AG09309 (cell line): ENCODE results near the gene MMP3.

Experiments used
- DNase-seq: peaks from one replicate; pipeline ENCODE4 v3.0.0-alpha.2; 2010; ENCODE audit warnings: low read depth
- H3K4me3 ChIP-seq: 2 replicates; pipeline ENCODE4 v1.5.1; 2011; ENCODE audit warnings: mild to moderate bottlenecking, low read depth, low read length, moderate library complexity; ENCODE audit not compliant: control insufficient read depth
- CTCF ChIP-seq: IDR thresholded peaks from 2 replicates; pipeline ENCODE4 v1.5.1; 2011; ENCODE audit warnings: mild to moderate bottlenecking, low read depth, low read length, inconsistent platforms; ENCODE audit not compliant: insufficient read depth, control insufficient read depth; ENCODE audit errors: missing control alignments

MMP3 gene

GRCh38 chr11:102849311-102849710 is 5.9 kb upstream of the MMP3 start:
- DNase-seq: peak; percentile 73
- TF ChIP-seq CTCF: no peak

GRCh38 chr11:102846292-102846691 is 2.9 kb upstream of the MMP3 start:
- no peak overlapping the region for H3K4me3 ChIP-seq
- no peak for TF ChIP-seq CTCF
- no peak for DNase-seq

More at GRCh38 chr11:102849311-102849710, 5.9 kb upstream of the MMP3 start:
- no peak overlapping the region for H3K4me3 ChIP-seq

- H3K4me3 ChIP-seq: no peak overlapping the region
- no peak for DNase-seq
- no peak for TF ChIP-seq CTCF
Observed at GRCh38 chr11:102842930-102843329, 479 bp downstream of the MMP3 start.

GRCh38 chr11:102840018-102840417 is 3.4 kb downstream of the MMP3 start:
- no peak for DNase-seq
- no peak for TF ChIP-seq CTCF
- no peak overlapping the region for H3K4me3 ChIP-seq

DNA sequence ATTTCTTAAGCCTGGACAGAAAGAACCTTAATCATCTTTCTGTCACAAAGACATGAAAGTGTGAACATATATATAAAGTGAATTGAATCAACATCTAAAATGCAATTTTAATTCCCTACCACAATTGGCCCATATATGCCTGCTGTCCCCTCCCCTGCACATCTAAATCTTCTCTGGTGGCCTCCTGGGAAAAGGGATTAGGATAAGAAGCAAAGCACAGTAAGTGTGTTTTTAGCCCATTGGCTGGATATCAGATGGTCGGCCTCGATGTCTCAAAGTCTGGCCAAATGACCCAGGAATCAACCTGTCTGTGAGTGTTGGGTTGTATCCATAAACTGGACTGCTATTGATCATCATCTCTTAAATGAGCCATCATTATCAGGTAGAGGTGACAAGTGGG is 5.8 kb downstream of the MMP3 start:
- no peak for DNase-seq
- no peak for TF ChIP-seq CTCF

GRCh38 chr11:102837156-102837555 is 6.3 kb downstream of the MMP3 start:
- DNase-seq: no peak
- no peak for TF ChIP-seq CTCF

More for the DNA sequence above, 5.8 kb downstream of the MMP3 start:
- no peak overlapping the region for H3K4me3 ChIP-seq

More at GRCh38 chr11:102837156-102837555, 6.3 kb downstream of the MMP3 start:
- H3K4me3 ChIP-seq: no peak overlapping the region
